OCI-LY7 (cell line): ENCODE measurements around the gene YY1AP1. TPM values are rescaled to one million over a fixed set of nuclear protein-coding genes. Genes with fewer than 3 reads are reported as not detected.
A peak's percentile ranks its signal among the peaks of the same experiment; 100 is the strongest.
"Not testable (repeated sequence)": the region's sequence is repeated elsewhere in the genome, so short reads cannot be mapped to it uniquely, and the experiment has no call there.

ENCODE experiments used
- BruUV-seq: library from RNA; stranded (reverse); fragments of 400-500 nt; replicated peaks from 2 replicates; lab custom pipeline; 2021; lab: Mats Ljungman, UMichigan
- CTCF ChIA-PET: fragments of 300-600 bp; sonication (Branson Sonifier 250); formaldehyde crosslinking; loops from one replicate; lab custom pipeline; 2022; ENCODE audit warnings: antibody characterized with exemption; ENCODE audit not compliant: unreplicated experiment; lab: Charles Lee
- POLR2A ChIA-PET: fragments of 300-600 bp; sonication (Branson Sonifier 250); formaldehyde crosslinking; loops from one replicate; lab custom pipeline; 2022; ENCODE audit warnings: antibody characterized with exemption; lab: Charles Lee
- DNase-seq: peaks from one replicate; pipeline ENCODE4 v3.0.0-alpha.2; 2015; ENCODE audit warnings: low spot score
- H2AFZ ChIP-seq: fragments of 200-600 bp; sonication (generic), shearing (Covaris generic); 2 replicates; pipeline ENCODE4 v1.6.1; 2014; ENCODE audit warnings: mild to moderate bottlenecking, antibody characterized with exemption, low read length, moderate library complexity
- H3K27ac ChIP-seq: fragments of 200-600 bp; sonication (generic); 2 replicates; pipeline ENCODE4 v1.5.1; 2014; ENCODE audit warnings: mixed run types, low read depth, mild to moderate bottlenecking, moderate library complexity, low read length, inconsistent platforms; ENCODE audit not compliant: poor library complexity, severe bottlenecking
- H3K36me3 ChIP-seq: fragments of 200-600 bp; sonication (generic); 2 replicates; pipeline ENCODE4 v1.6.1; 2014; ENCODE audit warnings: mild to moderate bottlenecking, antibody characterized with exemption, low read length, moderate library complexity, mixed read lengths; ENCODE audit not compliant: insufficient read depth
- H3K4me1 ChIP-seq: fragments of 200-600 bp; sonication (generic); 2 replicates; pipeline ENCODE4 v1.5.1; 2014; ENCODE audit warnings: mild to moderate bottlenecking, low read length; ENCODE audit not compliant: insufficient read depth, poor library complexity, severe bottlenecking
- H3K4me2 ChIP-seq: fragments of 200-600 bp; sonication (generic); 2 replicates; pipeline ENCODE4 v1.6.1; 2014; ENCODE audit warnings: mild to moderate bottlenecking, low read length
- H3K4me3 ChIP-seq: fragments of 200-600 bp; sonication (generic); 2 replicates; pipeline ENCODE4 v1.5.1; 2014; ENCODE audit warnings: mild to moderate bottlenecking, low read depth, low read length; ENCODE audit not compliant: poor library complexity, severe bottlenecking
- H3K79me2 ChIP-seq: fragments of 200-600 bp; sonication (generic); 2 replicates; pipeline ENCODE4 v1.6.1; 2016; ENCODE audit warnings: low read depth, mild to moderate bottlenecking, low read length, moderate library complexity, mixed read lengths; ENCODE audit not compliant: insufficient read depth
- H3K9me2 ChIP-seq: fragments of 200-600 bp; sonication (generic); 2 replicates; pipeline ENCODE4 v1.6.1; 2016; ENCODE audit warnings: mild to moderate bottlenecking, low read length, mixed read lengths; ENCODE audit not compliant: insufficient read depth
- H3K9me3 ChIP-seq: fragments of 200-600 bp; sonication (generic); 2 replicates; pipeline ENCODE4 v1.6.1; 2014; ENCODE audit warnings: mild to moderate bottlenecking, mixed run types, low read length, mixed read lengths
- H4K20me1 ChIP-seq: fragments of 200-600 bp; sonication (generic); 2 replicates; pipeline ENCODE4 v1.6.1; 2014; ENCODE audit warnings: mild to moderate bottlenecking, antibody characterized with exemption, low read length, moderate library complexity, mixed read lengths; ENCODE audit not compliant: insufficient read depth
- EZH2phosphoT487 ChIP-seq: fragments of 200-600 bp; sonication (generic); IDR thresholded peaks from 2 replicates; pipeline ENCODE4 v1.6.1; 2018; ENCODE audit warnings: low read depth, borderline replicate concordance, mild to moderate bottlenecking, mixed run types, antibody characterized with exemption, low read length, moderate library complexity, mixed read lengths
- intact Hi-C: fragments of 100-400 bp; cut with micrococcal nuclease; formaldehyde crosslinking; loops from one replicate; pipeline ENCODE4 v1.10.0; 2022; ENCODE audit not compliant: unreplicated experiment
- total RNA-seq, 2 experiments: library from RNA; depleted of rRNA in 1 of 2; stranded (reverse); fragments of >200 nt in 1 of 2; shearing (Covaris generic) in 1 of 2; gene quantifications; 2 replicates each; pipeline ENCODE4 v1.2.3, GENCODE V29; 2014 to 2022
- TF ChIP-seq, protein P1 (sequence below): fragments of 200-600 bp; sonication (generic); conservative IDR thresholded peaks from 2 replicates; pipeline ENCODE4 v1.5.1; 2014; ENCODE audit warnings: mild to moderate bottlenecking, antibody characterized with exemption, low read length, moderate library complexity, mixed read lengths

Gene YY1AP1
- total RNA-seq, 2 experiments from 2014 or later, result 76.0 to 84.6 TPM

- Histone ChIP-seq H3K9me2 (no peaks in the 10 kb centered on the region), H3K79me2 (no peaks in the 10 kb centered on the region), H3K27ac (no peak overlapping the region), H3K36me3 (no peaks in the 10 kb centered on the region), H2AFZ (no peak overlapping the region), H4K20me1 (no peaks in the 10 kb centered on the region), H3K4me2 (no peak overlapping the region), H3K4me1 (peaks cover 9% of the 10 kb centered on the region), H3K4me3 (no peak overlapping the region), H3K9me3 (peaks cover 31% of the 10 kb centered on the region)
- TF ChIP-seq EZH2phosphoT487, result no peak
- POLR2A ChIA-PET, result interaction anchor here (0.7 kb wide), 1 partner anchor 274 kb away, joined by 5 read pairs; no protein-coding TSS in a partner anchor
- DNase-seq, result no peak
- no TSS peak for BruUV-seq
- CTCF ChIA-PET, result no interaction called here
- intact Hi-C loops, result no loop called here
Measured at GRCh38 chr1:155640367-155640766, 48.2 kb downstream of the YY1AP1 start.

GRCh38 chr1:155636397-155637153 lies 52.0 kb downstream of the YY1AP1 start:
- peaks cover 15% of the 10 kb centered on the region; the same call in 1 of the 2 replicates for H3K9me3 ChIP-seq
- peak overlapping the region; percentile 46; the same call in 1 of the 2 replicates for H3K4me2 ChIP-seq
- no peaks in the 10 kb centered on the region for H3K9me2 ChIP-seq
- no peaks in the 10 kb centered on the region for H3K36me3 ChIP-seq
- intact Hi-C loops, result no loop called here
- DNase-seq, result no peak
- no TSS peak for BruUV-seq
- CTCF ChIA-PET, result no interaction called here
- H2AFZ ChIP-seq, result peak overlapping the region; percentile 72; the same call in 1 of the 2 replicates
- POLR2A ChIA-PET, result interaction anchor here (0.6 kb wide), 1 partner anchor 46 kb away, joined by 3 read pairs; no protein-coding TSS in a partner anchor
- H3K79me2 ChIP-seq, result no peaks in the 10 kb centered on the region
- TF ChIP-seq, protein P1, sequence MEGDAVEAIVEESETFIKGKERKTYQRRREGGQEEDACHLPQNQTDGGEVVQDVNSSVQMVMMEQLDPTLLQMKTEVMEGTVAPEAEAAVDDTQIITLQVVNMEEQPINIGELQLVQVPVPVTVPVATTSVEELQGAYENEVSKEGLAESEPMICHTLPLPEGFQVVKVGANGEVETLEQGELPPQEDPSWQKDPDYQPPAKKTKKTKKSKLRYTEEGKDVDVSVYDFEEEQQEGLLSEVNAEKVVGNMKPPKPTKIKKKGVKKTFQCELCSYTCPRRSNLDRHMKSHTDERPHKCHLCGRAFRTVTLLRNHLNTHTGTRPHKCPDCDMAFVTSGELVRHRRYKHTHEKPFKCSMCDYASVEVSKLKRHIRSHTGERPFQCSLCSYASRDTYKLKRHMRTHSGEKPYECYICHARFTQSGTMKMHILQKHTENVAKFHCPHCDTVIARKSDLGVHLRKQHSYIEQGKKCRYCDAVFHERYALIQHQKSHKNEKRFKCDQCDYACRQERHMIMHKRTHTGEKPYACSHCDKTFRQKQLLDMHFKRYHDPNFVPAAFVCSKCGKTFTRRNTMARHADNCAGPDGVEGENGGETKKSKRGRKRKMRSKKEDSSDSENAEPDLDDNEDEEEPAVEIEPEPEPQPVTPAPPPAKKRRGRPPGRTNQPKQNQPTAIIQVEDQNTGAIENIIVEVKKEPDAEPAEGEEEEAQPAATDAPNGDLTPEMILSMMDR, result no peak
- no peak for TF ChIP-seq EZH2phosphoT487
- H3K4me1 ChIP-seq, result peaks cover 9% of the 10 kb centered on the region
- H3K27ac ChIP-seq, result no peak overlapping the region
- no peak overlapping the region for H3K4me3 ChIP-seq
- H4K20me1 ChIP-seq, result no peaks in the 10 kb centered on the region

- H3K27ac ChIP-seq, POLR2A ChIA-PET, H3K79me2 ChIP-seq, CTCF ChIA-PET, intact Hi-C loops, H3K9me2 ChIP-seq, BruUV-seq, H4K20me1 ChIP-seq, DNase-seq, H2AFZ ChIP-seq, H3K9me3 ChIP-seq, H3K36me3 ChIP-seq, H3K4me3 ChIP-seq, H3K4me2 ChIP-seq, H3K4me1 ChIP-seq: not testable (repeated sequence)
Measured at GRCh38 chr1:155626428-155626827, 62.1 kb downstream of the YY1AP1 start.
